SH-SY5Y (cell line): ENCODE results near the gene ABCB1.

Experiments used
- GATA2 ChIP-seq: IDR thresholded peaks from 2 replicates; pipeline ENCODE4 v1.6.1; 2011; ENCODE audit warnings: mild to moderate bottlenecking, low read depth, low read length
- GATA3 ChIP-seq: IDR thresholded peaks from 2 replicates; pipeline ENCODE4 v1.6.1; 2011; ENCODE audit warnings: low read depth, mild to moderate bottlenecking, low read length, moderate library complexity

The ABCB1 gene

DNA sequence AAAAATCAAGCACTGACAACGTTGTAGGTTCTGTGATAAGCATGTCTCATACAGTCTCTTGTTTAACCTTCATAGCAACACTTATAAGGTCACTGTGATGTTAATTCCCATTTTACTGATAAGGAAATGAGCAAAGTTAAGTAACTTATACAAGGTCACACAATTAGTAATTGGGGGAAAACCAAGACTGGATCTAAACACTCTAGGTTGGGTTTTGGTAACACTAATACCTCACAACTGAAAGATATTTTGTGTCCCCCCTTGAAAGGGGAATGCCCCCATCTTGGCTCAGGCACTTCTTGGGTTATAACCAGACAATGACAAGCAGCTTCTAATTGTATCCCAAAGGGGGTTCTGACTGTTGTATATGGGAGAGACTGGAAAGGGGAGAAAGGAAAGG, 89.2 kb downstream of the ABCB1 start:
- TF ChIP-seq GATA2 = no peak
- TF ChIP-seq GATA3 = no peak

DNA sequence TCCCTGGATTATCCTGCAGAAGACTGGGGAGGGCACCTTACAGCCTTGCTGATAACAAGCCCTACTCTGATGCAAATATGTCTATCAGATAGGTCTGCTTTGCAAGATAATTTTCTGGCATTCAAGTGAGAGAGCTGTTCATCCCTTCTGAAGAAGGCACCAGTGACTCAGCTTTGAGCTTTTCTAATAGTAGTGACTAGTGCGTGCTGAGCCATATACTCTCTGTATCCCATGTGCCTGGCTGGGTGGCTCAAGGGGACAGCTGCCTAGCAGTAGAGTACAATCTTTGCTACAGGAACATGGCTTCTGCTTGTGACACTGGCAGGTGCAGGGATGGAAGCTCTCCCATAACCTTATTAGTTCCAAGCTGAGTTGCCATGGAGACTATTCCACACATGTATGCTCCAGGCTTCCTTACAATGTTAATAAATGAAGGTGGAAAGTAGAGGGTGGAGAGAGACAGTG, 90.2 kb downstream of the ABCB1 start:
- no peak for TF ChIP-seq GATA2
- no peak for TF ChIP-seq GATA3

- no peak for TF ChIP-seq GATA2
Observed at GRCh38 chr7:87507446-87507845, 93.2 kb downstream of the ABCB1 start.

DNA sequence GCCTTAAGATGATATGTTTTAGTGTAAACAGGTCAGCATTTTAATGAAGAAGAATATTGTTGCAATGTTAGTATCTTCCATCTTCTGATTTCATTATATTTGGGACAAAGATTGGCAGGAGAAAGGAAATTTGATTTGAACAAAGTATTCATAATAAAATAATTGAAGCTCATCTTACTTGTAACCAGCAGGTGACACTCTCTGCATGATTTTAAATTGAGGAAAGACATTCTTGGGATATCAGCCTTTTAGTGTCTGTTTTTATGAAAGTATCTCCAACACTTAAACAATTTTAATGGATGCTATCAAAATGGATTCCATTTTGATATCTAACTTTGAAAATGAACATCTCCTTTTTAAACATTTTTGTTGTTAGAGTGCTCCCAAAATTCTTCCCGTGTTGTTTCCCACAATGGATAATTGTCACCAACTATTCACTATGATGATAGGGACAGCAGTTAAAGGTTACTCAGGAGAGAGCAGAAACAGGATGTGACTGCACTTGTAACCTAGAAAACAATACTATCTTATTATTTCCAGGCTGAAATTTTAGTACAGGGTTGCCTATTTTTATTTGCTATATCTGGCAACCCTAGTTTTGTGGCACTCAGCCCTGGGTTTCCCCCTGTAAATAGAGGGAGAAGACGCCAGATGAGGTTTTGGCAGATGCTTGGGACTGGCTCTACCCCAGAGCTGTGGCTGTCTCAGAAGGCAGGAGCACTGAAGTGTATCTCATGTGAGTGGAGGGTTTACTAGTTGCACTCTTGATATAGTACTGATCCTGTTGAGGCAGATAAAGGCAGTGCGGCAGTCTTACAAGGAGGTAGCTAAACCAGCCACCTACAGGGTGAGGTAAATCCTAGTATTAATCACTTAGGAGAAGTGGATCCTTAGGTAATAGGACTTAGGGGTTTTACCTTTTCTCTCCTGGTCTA, 94.2 kb downstream of the ABCB1 start:
- TF ChIP-seq GATA3 = no peak
- TF ChIP-seq GATA2 = no peak

GRCh38 chr7:87505557-87506245, 95.0 kb downstream of the ABCB1 start:
- TF ChIP-seq GATA2 (no peak), GATA3 (no peak)

DNA sequence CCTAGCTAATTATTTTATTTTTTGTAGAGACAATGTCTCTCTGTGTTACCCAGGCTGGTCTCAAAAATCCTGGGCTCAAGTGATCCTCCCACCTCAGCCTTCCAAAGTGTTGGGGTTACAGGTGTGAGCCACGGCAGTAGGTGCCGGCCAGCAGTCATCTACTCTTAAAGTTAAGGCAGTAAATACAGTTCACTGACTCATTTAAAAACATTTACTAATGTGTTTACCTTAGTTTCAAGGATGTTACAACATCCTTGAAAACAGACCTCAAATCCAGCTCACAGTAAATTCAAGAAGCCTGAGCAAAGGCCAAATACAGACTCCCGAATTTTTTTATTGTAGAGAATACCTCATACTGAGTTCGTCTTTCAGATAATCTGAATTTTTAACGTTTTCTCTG, 95.6 kb downstream of the ABCB1 start:
- TF ChIP-seq GATA2 = no peak

GRCh38 chr7:87499494-87499893, 101.2 kb downstream of the ABCB1 start:
- TF ChIP-seq GATA3 = no peak
- TF ChIP-seq GATA2 = no peak

GRCh38 chr7:87498893-87499292, 101.8 kb downstream of the ABCB1 start:
- TF ChIP-seq GATA2 = no peak
- TF ChIP-seq GATA3 = no peak

DNA sequence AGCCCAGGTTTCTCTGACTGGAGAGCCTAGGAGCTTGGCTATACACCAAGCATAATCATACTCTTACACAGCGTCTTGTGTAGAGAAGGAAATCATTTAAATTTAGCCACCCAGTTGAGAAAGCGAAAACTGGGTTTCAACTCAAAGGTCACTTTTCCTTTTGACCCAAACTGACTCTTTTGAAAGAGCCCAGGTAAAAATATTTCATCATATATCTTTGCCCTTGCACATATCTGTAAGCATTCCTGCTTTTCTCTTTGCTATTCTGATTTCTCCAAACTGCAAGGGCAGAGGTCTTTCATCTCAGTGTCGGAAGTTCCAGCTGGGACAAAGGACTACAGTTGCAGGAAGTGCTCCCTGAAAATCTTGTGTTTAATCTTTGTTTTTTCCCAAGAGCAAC, 103.2 kb downstream of the ABCB1 start:
- TF ChIP-seq GATA2 = no peak

DNA sequence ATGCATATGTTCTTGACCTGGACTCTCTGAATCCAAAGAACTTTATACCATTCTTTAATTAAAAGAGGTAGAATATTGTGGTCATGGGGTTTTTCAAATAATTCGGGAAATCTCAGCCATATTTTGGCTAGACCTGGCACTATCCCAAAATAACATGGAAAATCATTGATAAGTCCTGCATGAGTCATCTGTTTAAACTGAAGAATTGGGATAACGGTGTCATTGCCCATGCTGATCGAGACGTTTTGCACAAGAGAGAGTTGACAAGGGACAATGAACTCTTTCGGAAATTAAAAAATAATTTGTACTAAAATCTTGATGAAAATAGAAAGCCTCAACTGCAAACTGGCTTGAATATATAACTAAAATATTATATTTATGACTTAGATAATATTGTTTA, 105.3 kb downstream of the ABCB1 start:
- TF ChIP-seq GATA2 (no peak), GATA3 (no peak)

DNA sequence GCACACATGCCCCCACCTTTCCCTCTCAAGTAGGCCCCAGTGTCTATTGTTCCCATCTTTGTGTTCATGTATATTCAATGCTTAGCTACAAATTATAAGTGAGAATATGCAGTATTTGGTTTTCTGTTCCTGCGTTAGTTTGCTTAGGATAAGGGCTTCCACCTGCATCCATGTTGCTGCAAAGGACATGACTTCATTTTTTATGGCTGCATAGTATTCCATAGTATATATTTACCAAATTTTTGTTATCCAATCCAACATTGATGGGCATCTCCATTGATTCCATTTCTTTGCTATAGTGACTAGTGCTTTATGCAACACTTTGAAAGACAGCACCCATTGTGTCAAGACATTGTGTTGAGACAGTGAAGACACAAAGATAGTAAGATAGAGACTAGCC, 106.2 kb downstream of the ABCB1 start:
- no peak for TF ChIP-seq GATA2
- no peak for TF ChIP-seq GATA3

- TF ChIP-seq GATA2 = no peak
- TF ChIP-seq GATA3 = no peak
Observed at GRCh38 chr7:87483131-87483530, 117.6 kb downstream of the ABCB1 start.

DNA sequence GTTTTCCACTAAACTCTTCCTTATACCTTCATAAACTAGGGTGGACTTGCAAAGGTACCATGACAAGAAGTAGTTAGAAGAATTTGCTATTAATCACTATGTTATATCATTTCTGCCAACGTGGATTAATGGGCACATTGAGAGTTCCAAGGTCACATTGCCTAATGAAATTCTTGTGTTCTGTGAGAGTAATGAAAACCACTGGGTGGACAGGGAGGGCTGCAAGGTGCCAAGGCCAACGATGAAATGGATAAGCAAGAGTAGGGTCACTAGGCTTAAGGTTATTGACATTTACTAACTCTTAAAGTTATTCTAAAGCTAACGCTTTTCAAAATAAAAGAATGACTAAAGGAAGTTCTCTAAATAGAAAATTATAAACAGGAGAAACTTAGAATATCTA, 118.6 kb downstream of the ABCB1 start:
- TF ChIP-seq GATA2 (no peak), GATA3 (no peak)

DNA sequence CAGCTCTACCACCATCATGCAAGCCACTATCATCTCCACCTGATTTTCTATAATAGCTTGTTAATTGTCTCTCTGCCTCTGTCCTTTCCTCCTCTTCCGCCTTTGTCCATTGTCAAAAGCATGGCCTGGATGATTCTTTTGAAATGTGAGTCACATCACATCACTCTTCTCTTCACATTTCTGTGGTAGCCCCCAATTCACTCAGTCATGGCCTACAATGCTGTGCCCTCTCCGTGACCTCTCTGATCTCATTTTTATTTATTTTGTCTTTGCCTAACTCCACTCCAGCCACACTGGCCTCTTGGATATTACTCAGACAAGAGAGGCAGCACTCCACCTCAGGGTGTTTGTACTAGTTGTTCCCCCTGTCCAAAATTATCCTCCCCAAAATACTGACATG, 120.3 kb downstream of the ABCB1 start:
- TF ChIP-seq GATA2 = no peak
- TF ChIP-seq GATA3 = no peak

DNA sequence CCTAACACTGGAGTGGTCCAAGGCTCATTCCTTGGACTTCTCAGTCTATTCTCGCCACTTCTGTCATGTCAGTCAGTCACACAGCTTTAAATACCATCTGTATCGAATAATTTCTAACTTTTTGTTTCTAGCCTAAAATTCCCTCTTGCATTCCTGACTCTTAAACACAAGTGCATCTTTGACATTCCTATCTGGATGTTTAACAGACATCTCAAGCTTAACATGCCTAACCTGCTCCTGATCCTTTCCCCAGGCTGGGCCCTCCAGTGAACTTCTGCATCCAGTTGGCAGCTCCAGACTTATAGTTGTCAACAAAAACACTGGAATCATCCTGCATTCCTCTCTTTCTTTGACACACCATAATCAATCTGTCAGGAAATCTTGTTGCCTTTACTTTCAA, 120.7 kb downstream of the ABCB1 start:
- TF ChIP-seq GATA2 (no peak), GATA3 (no peak)
